HCEC 1CT (cell line): ENCODE results near the gene ANKS6.

Experiments
- DNase-seq: peaks from one replicate; pipeline ENCODE4 v3.0.0-alpha.2; 2017

Gene ANKS6

GRCh38 chr9:98811051-98811650 is 14.8 kb upstream of the ANKS6 start:
- DNase-seq: peak; percentile 93

DNA sequence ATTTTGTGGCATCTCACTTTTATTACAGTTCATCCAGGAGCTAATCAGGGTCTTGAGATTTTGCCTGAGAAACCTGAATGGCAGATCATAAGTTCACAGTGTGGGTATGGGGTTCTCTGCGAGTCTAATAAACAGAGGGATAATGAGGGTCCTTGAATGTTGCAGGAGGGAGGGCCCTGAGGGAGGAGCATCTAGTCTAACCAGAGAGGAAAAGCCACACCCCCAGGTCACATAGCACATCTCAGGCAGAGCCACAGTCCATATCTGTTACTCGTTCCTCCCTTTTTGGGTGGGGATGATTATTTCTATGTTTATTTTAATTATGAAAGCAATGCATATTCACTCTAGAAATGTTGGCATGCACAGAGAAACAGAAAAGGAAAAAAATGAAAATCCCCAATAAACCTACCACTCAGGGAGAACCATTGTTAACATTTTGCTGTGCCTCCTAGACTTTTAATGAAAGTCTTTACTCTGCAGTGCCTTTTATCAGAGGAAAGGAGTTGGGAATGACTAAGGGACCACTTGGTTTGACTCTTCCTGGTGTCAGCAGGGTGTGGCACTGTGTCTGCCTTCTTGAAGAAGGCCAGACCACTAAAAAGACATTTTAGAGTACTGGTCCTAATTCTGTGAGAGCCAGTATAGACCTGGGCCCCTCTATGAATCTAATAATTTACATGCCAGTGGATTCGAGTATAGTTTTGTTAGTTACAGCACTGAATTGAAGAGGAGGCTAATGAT is 13.9 kb upstream of the ANKS6 start:
- no peak for DNase-seq

DNA sequence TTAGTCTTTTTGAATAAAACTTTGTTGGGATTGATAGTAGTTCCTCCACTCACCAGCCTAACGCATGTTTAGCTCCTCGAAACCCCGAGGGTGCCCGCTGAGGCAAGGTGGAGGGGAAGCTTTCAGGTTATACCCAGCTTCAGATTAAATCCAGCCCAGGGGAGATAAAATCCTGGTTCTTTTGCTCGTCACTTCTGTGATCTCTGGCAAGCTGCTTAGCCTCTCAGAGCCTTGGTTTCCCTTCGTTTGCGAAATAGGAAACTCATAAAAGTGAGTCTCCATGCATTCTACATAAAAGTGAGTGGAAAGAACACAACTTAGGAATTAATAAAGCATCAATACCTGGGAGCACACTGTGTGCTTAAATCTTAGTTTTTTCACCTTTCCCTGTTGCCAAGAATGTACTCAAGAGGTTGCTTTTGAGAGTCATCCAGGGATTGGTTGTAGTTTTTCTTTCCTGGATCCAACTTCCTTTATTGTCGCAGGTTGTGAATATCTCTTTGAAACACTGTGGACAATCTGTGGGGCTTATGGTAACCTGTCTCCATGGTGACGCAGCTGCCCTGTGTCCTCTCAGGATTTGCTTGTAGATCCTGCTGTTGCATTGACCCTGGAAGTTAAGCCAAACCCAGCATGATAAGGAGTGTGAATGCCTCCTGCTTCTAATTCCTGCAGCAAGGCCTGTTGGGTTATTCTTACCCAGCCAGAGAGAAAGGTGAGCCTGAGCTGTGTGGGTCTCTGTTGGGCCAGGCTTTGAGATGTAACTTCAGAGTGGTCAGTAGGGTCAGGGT is 13.2 kb upstream of the ANKS6 start:
- no peak for DNase-seq

GRCh38 chr9:98808875-98809274 is 12.5 kb upstream of the ANKS6 start:
- no peak for DNase-seq

GRCh38 chr9:98808411-98808815 is 12.1 kb upstream of the ANKS6 start:
- no peak for DNase-seq

GRCh38 chr9:98807814-98808195 is 11.4 kb upstream of the ANKS6 start:
- DNase-seq: no peak

DNA sequence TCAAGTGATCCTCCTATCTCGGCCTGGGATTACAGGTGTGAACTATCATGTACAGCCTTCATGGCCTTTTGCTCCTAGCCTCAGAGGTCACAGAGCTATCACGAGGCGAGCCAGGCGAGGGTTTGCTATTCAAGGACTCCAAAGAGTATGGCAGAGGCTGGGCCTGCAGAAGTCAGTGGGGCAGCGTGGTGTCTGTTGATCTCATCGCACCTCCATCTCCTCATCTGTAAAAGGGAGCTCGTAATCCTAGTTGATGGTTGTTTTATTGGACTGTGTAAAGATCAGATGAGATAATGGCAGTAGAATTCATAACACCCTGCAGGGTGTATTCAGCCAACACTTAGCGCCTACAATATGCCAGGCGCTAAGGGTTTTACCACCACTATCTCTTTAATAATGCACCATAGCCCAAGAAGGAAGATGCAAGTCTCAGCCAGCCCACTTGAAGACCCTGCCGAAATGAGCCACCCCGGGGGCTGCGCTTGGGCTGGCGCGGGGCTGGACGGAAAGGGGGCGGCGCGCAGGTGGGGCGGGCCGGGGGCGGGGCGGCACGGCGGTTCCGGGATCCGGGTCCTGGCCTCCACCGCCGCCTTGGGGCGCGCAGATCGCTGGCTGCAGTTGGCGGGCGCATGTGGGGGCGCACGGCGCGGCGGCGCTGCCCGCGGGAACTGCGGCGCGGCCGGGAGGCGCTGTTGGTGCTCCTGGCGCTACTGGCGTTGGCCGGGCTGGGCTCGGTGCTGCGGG is 10.9 kb upstream of the ANKS6 start, which contains the start of gene GALNT12:
GALNT12 (plus strand) TSS at position 601 of the 744 bp plus-strand sequence; CDS start at position 630, 29 bp downstream.
- DNase-seq: peak; percentile 24

DNA sequence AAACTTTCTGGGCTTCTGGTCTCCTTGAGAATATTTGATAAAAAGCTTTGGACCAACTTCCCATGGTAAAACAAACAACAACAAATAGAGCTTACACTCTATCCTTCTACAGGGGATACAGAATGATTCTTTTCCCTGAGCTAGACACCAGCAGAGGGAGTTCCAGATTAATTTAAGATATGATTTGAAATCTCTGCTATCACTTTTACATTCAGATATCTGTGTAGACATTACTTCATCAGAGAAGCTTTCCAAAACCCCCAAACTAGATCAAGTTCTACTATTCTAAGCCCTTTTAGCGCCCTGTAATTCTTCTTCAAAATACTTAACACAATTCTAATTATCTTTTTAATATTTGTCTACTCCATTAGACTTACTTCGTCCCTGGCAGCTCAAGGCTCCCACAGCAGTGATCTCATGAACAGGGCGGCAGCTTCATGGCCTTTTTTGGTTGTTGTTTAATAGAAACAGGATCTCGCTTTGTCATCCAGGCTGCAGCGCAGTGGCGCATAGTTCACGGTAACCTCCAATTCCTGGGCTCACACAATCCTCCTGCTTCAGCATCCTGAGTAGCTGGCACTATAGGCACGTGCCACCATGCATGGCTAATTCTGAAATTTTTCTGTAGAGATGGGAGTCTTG is 10.2 kb upstream of the ANKS6 start:
- no peak for DNase-seq

GRCh38 chr9:98805506-98806272 is 9.3 kb upstream of the ANKS6 start:
- peak; percentile 73 for DNase-seq

- DNase-seq: no peak
Observed at GRCh38 chr9:98804083-98804482, 7.7 kb upstream of the ANKS6 start.

- DNase-seq: no peak
Observed at GRCh38 chr9:98801969-98802371, 5.6 kb upstream of the ANKS6 start.

DNA sequence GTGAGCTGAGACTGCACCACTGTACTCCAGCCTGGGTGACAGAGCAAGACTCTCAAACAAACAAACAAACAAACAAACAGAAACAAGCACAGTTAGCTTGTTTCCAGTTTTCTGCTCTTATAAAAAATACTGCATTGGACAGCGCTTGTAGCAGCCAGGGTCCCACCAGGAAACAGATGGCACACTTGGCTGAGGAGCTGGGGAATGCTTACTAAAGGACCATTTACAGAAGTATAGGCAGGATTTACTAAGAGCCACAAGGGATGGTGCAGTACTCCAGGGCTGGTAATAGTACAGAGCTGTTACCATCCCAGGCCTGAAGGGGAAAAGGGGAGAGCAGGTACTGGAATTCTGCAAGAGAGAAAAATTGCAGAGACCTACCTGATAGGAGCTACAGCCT is 5.2 kb upstream of the ANKS6 start:
- no peak for DNase-seq

- no peak for DNase-seq
Observed at GRCh38 chr9:98798254-98798653, 1.9 kb upstream of the ANKS6 start.

- DNase-seq: no peak
Observed at GRCh38 chr9:98797491-98797890, 1.1 kb upstream of the ANKS6 start.

DNA sequence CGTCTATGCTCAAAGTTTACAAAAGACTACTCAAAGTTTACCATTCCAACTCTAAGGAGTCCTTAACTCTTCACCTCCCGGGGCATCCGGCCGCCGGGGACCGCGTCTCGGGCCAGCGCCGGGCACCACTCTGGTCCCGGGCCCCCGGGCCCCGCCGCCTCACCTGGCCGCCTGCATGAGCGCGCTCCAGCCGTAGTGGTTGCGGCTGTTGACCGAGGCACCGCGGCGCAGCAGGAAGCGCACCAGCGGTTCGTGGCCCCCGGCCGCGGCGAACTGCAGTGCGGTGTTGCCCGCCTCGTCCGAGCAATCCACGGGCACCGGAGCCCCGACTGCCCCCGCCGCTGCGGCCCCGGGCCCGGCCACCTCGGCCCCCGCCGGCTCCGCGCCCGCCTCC is 388 bp downstream of the ANKS6 start:
- DNase-seq: peak; percentile 13

DNA sequence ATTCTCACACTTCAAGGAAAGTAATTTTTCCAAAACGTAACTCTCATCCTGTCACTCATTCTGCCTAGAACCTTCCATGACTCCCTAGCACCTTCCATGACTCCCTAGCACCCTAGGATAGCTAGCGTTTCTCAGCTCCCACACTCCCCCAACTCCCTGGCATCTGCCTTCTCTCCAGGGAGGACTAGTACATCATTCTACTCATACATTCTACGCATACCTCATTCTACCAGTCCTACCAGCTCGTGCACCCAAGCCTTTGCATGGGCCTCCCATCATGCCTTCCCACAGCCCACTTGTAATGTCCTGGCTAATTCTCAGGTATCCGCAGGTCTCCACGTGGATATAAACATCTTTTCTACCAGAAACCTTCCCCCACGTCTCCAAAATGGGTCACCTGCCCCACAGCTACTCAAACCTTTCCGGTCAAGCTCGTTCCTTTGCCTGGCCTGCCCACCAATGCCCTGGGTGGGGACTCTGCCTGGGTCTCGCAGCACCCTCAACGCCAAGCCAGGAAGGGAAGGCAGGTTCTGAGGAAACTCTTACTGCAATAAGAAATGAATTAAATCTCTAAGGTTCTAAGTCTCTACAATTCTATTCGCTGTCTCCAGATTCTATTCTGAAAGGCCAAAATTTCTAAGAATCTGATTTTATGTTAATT is 930 bp downstream of the ANKS6 start:
- DNase-seq: no peak

GRCh38 chr9:98794802-98795201 is 1.6 kb downstream of the ANKS6 start:
- no peak for DNase-seq

DNA sequence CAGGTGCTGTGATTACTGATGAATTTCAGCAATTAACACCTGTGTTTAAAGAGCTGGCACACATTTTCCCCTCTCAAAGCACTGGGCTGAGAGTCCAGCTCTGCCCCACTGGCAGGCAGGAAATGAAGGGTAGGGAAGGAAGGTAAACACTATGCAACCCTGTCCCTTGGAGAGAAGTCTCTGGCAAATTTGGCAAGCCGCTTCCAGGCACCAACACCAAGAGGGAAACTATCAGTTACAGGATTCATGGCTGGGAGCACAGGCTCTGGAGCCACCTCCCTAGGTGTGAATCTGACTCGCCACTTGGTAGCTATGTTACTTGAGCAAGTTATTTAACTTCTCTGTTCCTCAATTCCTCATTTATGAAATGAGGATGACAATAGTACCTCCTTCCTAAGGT is 3.3 kb downstream of the ANKS6 start:
- DNase-seq: no peak

DNA sequence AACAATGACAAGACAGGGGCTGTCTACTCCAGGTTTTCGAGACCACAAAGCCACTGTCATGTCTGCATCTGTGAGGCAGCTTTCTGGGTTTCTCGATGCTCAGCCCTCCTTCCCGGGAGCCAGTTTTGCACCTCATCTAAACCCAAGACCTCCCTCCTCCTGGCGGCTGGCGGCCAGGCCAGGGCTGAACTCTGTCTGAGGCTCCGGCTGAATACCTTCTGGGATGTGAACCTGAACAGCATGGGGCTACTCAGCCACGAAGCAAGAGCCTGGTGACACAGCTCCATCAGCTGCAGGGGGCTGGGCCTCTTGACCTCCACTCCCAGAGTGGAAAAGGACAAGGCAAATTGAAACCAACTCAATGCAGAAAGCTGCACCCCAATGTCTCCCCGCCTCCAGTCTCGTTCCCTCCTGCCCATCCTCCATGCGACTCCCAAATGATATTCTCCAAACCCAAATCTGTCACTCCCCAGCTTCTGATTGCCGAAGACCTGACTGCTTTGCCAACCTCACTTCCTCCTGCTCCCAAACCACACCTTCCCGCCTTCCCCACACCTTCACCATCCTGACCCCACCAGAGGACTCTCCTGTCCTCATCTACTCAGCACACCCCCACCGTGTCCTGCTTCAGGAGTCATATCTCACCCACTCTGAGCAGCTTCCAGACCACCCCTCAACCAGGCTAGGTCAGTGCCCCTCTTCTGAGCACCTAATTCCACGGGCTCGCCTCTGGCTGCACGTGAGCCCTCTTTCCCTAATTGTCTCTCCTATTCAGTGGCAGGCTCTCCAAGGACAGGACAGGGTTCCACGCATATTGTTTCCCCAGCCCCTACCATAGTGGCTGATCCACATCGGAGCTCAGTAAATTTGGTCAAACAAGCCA is 4.5 kb downstream of the ANKS6 start:
- no peak for DNase-seq
